Breast epithelium (tissue), 4 donors: ENCODE data around the gene RSU1. TPM values are rescaled to one million over a fixed set of nuclear protein-coding genes. Genes with fewer than 3 reads are reported as not detected.

Source experiments
- DNase-seq, 2 donors: peaks; one replicate each; pipeline ENCODE4 v3.0.0-alpha.2; 2019; ENCODE audit warnings: low spot score in 2 of 2
- H3K27ac ChIP-seq, 2 donors: fragments of 200-600 bp; sonication (generic) in 1 of 2; one replicate each; pipeline ENCODE4 v1.5.1; 2016 to 2019; ENCODE audit warnings: mild to moderate bottlenecking in 1 of 2
- H3K27me3 ChIP-seq, 2 donors: fragments of 200-600 bp; sonication (generic) in 1 of 2; one replicate each; pipeline versions ENCODE4 v1.5.1 to v1.6.0; 2017 to 2019; ENCODE audit warnings: control low read depth in 1 of 2, mild to moderate bottlenecking in 1 of 2
- H3K36me3 ChIP-seq: fragments of 200-600 bp; one replicate; pipeline ENCODE4 v1.5.1; 2019
- H3K4me1 ChIP-seq, 2 donors: fragments of 200-600 bp; sonication (generic); one replicate each; pipeline ENCODE4 v1.5.1; 2016 to 2019; ENCODE audit warnings: control low read depth in 1 of 2
- H3K4me3 ChIP-seq, 3 donors: fragments of 200-600 bp; sonication (generic); 1 replicate in 2 of 3; 2 replicates in 1 of 3; pipeline ENCODE4 v1.5.1; 2016 to 2019; ENCODE audit warnings: mild to moderate bottlenecking in 3 of 3, moderate library complexity in 2 of 3
- H3K9me3 ChIP-seq, 2 donors: fragments of 200-600 bp; sonication (generic) in 1 of 2; one replicate each; pipeline ENCODE4 v1.5.1; 2016 to 2019; ENCODE audit warnings: control low read depth in 1 of 2
- POLR2A ChIP-seq: fragments of 450-650 bp; IDR thresholded peaks from one replicate; pipeline ENCODE4 v1.6.1; 2016; ENCODE audit warnings: antibody characterized with exemption, mild to moderate bottlenecking, moderate library complexity
- POLR2AphosphoS5 ChIP-seq, 3 donors: sonication (generic); formaldehyde crosslinking; IDR thresholded peaks; one replicate each; pipeline ENCODE4 v1.6.1; 2017; ENCODE audit warnings: antibody characterized with exemption in 3 of 3
- intact Hi-C: fragments of 100-400 bp; cut with DNase I; formaldehyde crosslinking; loops from one replicate; pipeline ENCODE4 v1.15.1; 2023; ENCODE audit warnings: low total_unique reads
- total RNA-seq, 3 donors: library from RNA; depleted of rRNA; stranded (reverse); fragments of >200 nt; gene quantifications; one replicate each; pipeline ENCODE4 v1.1.0, GENCODE V29; 2016
- TF ChIP-seq, protein P1 (sequence below), 3 donors: fragments of 450-650 bp; IDR thresholded peaks; one replicate each; pipeline ENCODE4 v1.5.1; 2016 to 2017; ENCODE audit warnings: antibody characterized with exemption in 3 of 3, mild to moderate bottlenecking in 3 of 3, moderate library complexity in 3 of 3

RSU1 gene
- total RNA-seq, 3 donors from 2014 or later: 60.9 to 74.1 (median 63.6) TPM

- no peak for DNase-seq
- Histone ChIP-seq H3K36me3 (no peaks in the 10 kb centered on the region), H3K27me3 (no peaks in the 10 kb centered on the region), H3K4me3 (no peak overlapping the region), H3K4me1 (no peaks in the 10 kb centered on the region), H3K27ac (no peak overlapping the region), H3K9me3 (peaks cover 0 to 18% of the 10 kb centered on the region in 2 donors)
- TF ChIP-seq, protein P1, sequence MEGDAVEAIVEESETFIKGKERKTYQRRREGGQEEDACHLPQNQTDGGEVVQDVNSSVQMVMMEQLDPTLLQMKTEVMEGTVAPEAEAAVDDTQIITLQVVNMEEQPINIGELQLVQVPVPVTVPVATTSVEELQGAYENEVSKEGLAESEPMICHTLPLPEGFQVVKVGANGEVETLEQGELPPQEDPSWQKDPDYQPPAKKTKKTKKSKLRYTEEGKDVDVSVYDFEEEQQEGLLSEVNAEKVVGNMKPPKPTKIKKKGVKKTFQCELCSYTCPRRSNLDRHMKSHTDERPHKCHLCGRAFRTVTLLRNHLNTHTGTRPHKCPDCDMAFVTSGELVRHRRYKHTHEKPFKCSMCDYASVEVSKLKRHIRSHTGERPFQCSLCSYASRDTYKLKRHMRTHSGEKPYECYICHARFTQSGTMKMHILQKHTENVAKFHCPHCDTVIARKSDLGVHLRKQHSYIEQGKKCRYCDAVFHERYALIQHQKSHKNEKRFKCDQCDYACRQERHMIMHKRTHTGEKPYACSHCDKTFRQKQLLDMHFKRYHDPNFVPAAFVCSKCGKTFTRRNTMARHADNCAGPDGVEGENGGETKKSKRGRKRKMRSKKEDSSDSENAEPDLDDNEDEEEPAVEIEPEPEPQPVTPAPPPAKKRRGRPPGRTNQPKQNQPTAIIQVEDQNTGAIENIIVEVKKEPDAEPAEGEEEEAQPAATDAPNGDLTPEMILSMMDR (IDR thresholded peaks at IDR 0.05): no peak
- TF ChIP-seq POLR2A (no peak), POLR2AphosphoS5 (IDR thresholded peaks at IDR 0.05) (no peak)
- intact Hi-C loops: no loop called here
These were observed 103.9 kb downstream of the RSU1 start for GRCh38 chr10:16713290-16713689.

DNA sequence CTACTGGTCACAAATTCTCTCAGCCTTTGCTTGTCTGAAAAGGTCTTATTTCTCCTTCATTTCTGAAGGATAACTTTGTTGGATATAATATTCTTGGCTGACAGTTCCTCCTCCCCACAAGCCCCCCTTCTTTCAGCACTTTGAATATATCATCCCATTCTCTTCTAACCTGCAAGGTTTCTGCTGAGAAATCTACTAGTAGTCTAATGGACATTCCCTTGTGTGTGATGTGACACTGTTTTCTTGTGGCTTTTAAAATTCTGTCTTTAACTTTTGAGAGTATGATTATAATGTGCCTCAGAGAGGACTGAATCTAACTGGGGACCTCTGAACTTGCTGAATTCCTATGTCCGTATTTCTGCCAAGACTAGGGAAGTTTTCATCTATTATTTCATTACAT is 104.3 kb downstream of the RSU1 start:
- intact Hi-C loops: no loop called here
- H3K4me1 ChIP-seq: no peaks in the 10 kb centered on the region
- H3K4me3 ChIP-seq: no peak overlapping the region
- no peaks in the 10 kb centered on the region for H3K27me3 ChIP-seq
- no peak overlapping the region for H3K27ac ChIP-seq
- H3K36me3 ChIP-seq: no peaks in the 10 kb centered on the region
- DNase-seq: no peak
- peaks cover 0 to 18% of the 10 kb centered on the region in 2 donors for H3K9me3 ChIP-seq
- no peak for TF ChIP-seq POLR2AphosphoS5 (IDR thresholded peaks at IDR 0.05)
- TF ChIP-seq, protein P1 (IDR thresholded peaks at IDR 0.05): no peak
- TF ChIP-seq POLR2A: no peak

DNA sequence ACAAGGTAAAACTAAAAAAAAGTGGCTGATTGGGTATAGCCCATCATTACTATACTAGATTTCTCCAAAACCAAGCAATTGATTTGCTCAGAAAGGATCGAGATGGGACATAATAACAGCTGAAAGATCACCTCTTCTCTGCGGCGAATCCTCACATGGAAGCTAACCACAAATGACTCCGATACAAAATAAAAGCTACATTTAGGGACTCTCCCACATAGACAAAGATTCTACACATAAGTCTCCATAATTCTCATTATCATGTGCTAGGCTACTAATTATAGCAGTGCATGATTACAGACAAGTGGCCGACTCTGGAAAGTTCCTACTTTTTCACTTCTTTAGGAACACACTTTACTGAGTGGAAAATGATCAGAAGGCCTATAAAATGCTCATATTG is 116.9 kb downstream of the RSU1 start:
- Histone ChIP-seq H3K36me3 (no peaks in the 10 kb centered on the region), H3K9me3 (peaks cover 5 to 7% of the 10 kb centered on the region in 2 donors), H3K27me3 (no peaks in the 10 kb centered on the region), H3K27ac (no peak overlapping the region), H3K4me3 (no peak overlapping the region), H3K4me1 (no peaks in the 10 kb centered on the region)
- TF ChIP-seq POLR2A (no peak), POLR2AphosphoS5 (IDR thresholded peaks at IDR 0.05) (no peak)
- TF ChIP-seq, protein P1 (IDR thresholded peaks at IDR 0.05): no peak
- no peak for DNase-seq
- intact Hi-C loops: loop anchor here (10.0 kb wide), 1 partner anchor 386 kb away; no protein-coding TSS in a partner anchor

- intact Hi-C loops: loop anchor here (10.0 kb wide), 1 partner anchor 385 kb away; no protein-coding TSS in a partner anchor
- DNase-seq: no peak
- TF ChIP-seq POLR2A (no peak), POLR2AphosphoS5 (IDR thresholded peaks at IDR 0.05) (no peak)
- TF ChIP-seq, protein P1 (IDR thresholded peaks at IDR 0.05): no peak
- no peaks in the 10 kb centered on the region for H3K36me3 ChIP-seq
- no peaks in the 10 kb centered on the region for H3K27me3 ChIP-seq
- no peak overlapping the region for H3K27ac ChIP-seq
- no peaks in the 10 kb centered on the region for H3K4me1 ChIP-seq
- H3K4me3 ChIP-seq: no peak overlapping the region
- H3K9me3 ChIP-seq: peaks cover 5 to 7% of the 10 kb centered on the region in 2 donors
These were observed 117.7 kb downstream of the RSU1 start for GRCh38 chr10:16699435-16700057.

GRCh38 chr10:16698461-16698860 is 118.8 kb downstream of the RSU1 start:
- TF ChIP-seq POLR2A: no peak
- no peak for TF ChIP-seq POLR2AphosphoS5 (IDR thresholded peaks at IDR 0.05)
- TF ChIP-seq, protein P1 (IDR thresholded peaks at IDR 0.05): no peak
- Histone ChIP-seq H3K4me3 (no peak overlapping the region), H3K9me3 (peaks cover 5 to 7% of the 10 kb centered on the region in 2 donors), H3K36me3 (no peaks in the 10 kb centered on the region), H3K27me3 (no peaks in the 10 kb centered on the region), H3K4me1 (no peaks in the 10 kb centered on the region), H3K27ac (no peak overlapping the region)
- intact Hi-C loops: no loop called here
- DNase-seq: no peak
